KOPT-K1 (cell line): Measurements from ENCODE around the gene DISP3.

Experiments used
- H3K27ac ChIP-seq: fragments of 200-600 bp; sonication (generic); 2 replicates; pipeline ENCODE4 v1.5.1; 2016; ENCODE audit warnings: antibody characterized with exemption, mild to moderate bottlenecking, low read depth, low read length; ENCODE audit not compliant: poor library complexity, severe bottlenecking
- H3K36me3 ChIP-seq: fragments of 200-600 bp; sonication (generic); 2 replicates; pipeline ENCODE4 v1.5.1; 2017; ENCODE audit warnings: antibody characterized with exemption, mild to moderate bottlenecking, low read length, moderate library complexity; ENCODE audit not compliant: insufficient read depth
- H3K9me3 ChIP-seq: fragments of 200-600 bp; sonication (generic); 2 replicates; pipeline ENCODE4 v1.5.1; 2017; ENCODE audit warnings: antibody characterized with exemption, low read length, mild to moderate bottlenecking; ENCODE audit not compliant: insufficient read depth, poor library complexity, severe bottlenecking

The DISP3 gene

GRCh38 chr1:11472741-11473140 is 6.2 kb upstream of the DISP3 start:
- no peak overlapping the region for H3K27ac ChIP-seq
- no peaks in the 10 kb centered on the region for H3K36me3 ChIP-seq
- no peaks in the 10 kb centered on the region for H3K9me3 ChIP-seq

- H3K9me3 ChIP-seq: no peaks in the 10 kb centered on the region
- H3K27ac ChIP-seq: no peak overlapping the region
- no peaks in the 10 kb centered on the region for H3K36me3 ChIP-seq
Measured at GRCh38 chr1:11473491-11474034, 5.4 kb upstream of the DISP3 start.

GRCh38 chr1:11474826-11475225 is 4.1 kb upstream of the DISP3 start:
- H3K36me3 ChIP-seq: no peaks in the 10 kb centered on the region
- no peaks in the 10 kb centered on the region for H3K9me3 ChIP-seq
- H3K27ac ChIP-seq: no peak overlapping the region

GRCh38 chr1:11475748-11476147 is 3.2 kb upstream of the DISP3 start:
- no peaks in the 10 kb centered on the region for H3K36me3 ChIP-seq
- no peaks in the 10 kb centered on the region for H3K9me3 ChIP-seq
- H3K27ac ChIP-seq: no peak overlapping the region

- Histone ChIP-seq H3K9me3 (no peaks in the 10 kb centered on the region), H3K27ac (peak overlapping the region; percentile 85), H3K36me3 (peaks cover 4% of the 10 kb centered on the region; the same call in 1 of the 2 replicates)
Measured at GRCh38 chr1:11479375-11479979, 522 bp downstream of the DISP3 start.

GRCh38 chr1:11481019-11481418 is 2.1 kb downstream of the DISP3 start:
- no peak overlapping the region for H3K27ac ChIP-seq
- peaks cover 4% of the 10 kb centered on the region; the same call in 1 of the 2 replicates for H3K36me3 ChIP-seq
- no peaks in the 10 kb centered on the region for H3K9me3 ChIP-seq

- H3K36me3 ChIP-seq: peaks cover 4% of the 10 kb centered on the region; the same call in 1 of the 2 replicates
- H3K27ac ChIP-seq: no peak overlapping the region
- H3K9me3 ChIP-seq: no peaks in the 10 kb centered on the region
Measured at GRCh38 chr1:11482198-11482597, 3.2 kb downstream of the DISP3 start.

GRCh38 chr1:11482701-11483479 is 3.9 kb downstream of the DISP3 start:
- no peaks in the 10 kb centered on the region for H3K9me3 ChIP-seq
- no peak overlapping the region for H3K27ac ChIP-seq
- H3K36me3 ChIP-seq: peaks cover 4% of the 10 kb centered on the region; the same call in 1 of the 2 replicates

- H3K27ac ChIP-seq: no peak overlapping the region
- no peaks in the 10 kb centered on the region for H3K9me3 ChIP-seq
- peaks cover 4% of the 10 kb centered on the region; the same call in 1 of the 2 replicates for H3K36me3 ChIP-seq
Measured at GRCh38 chr1:11483581-11484320, 4.8 kb downstream of the DISP3 start.

GRCh38 chr1:11484321-11484655 is 5.3 kb downstream of the DISP3 start:
- Histone ChIP-seq H3K27ac (no peak overlapping the region), H3K36me3 (peaks cover 4% of the 10 kb centered on the region; the same call in 1 of the 2 replicates), H3K9me3 (no peaks in the 10 kb centered on the region)

- Histone ChIP-seq H3K9me3 (no peaks in the 10 kb centered on the region), H3K27ac (no peak overlapping the region), H3K36me3 (peaks cover 4% of the 10 kb centered on the region; the same call in 1 of the 2 replicates)
Measured at GRCh38 chr1:11485191-11485590, 6.2 kb downstream of the DISP3 start.

- H3K9me3 ChIP-seq: no peaks in the 10 kb centered on the region
- H3K27ac ChIP-seq: no peak overlapping the region
- peaks cover 4% of the 10 kb centered on the region; the same call in 1 of the 2 replicates for H3K36me3 ChIP-seq
Measured at GRCh38 chr1:11486231-11487009, 7.5 kb downstream of the DISP3 start.

- no peaks in the 10 kb centered on the region for H3K9me3 ChIP-seq
- peaks cover 4% of the 10 kb centered on the region; the same call in 1 of the 2 replicates for H3K36me3 ChIP-seq
- H3K27ac ChIP-seq: no peak overlapping the region
Measured at GRCh38 chr1:11487196-11487751, 8.3 kb downstream of the DISP3 start.

GRCh38 chr1:11488201-11488770 is 9.3 kb downstream of the DISP3 start:
- Histone ChIP-seq H3K27ac (no peak overlapping the region), H3K9me3 (no peaks in the 10 kb centered on the region), H3K36me3 (0 out of 2 replicates have a peak, but pooled peaks cover 4% of the 10 kb centered on the region)
